ENCODE results near the gene VGLL3.
"Not testable (repeated sequence)": the region's sequence is repeated elsewhere in the genome, so short reads cannot be mapped to it uniquely, and the experiment has no call there.

VGLL3 gene

GRCh38 chr3:86989006-86989405 is 1.9 kb downstream of the VGLL3 start:
- DNase-seq, result no peak

- DNase-seq, result no peak
Observed at GRCh38 chr3:86988235-86988634, 2.7 kb downstream of the VGLL3 start.

GRCh38 chr3:86987421-86987715 is 3.6 kb downstream of the VGLL3 start:
- DNase-seq, result no peak

GRCh38 chr3:86986671-86987420 is 4.1 kb downstream of the VGLL3 start:
- DNase-seq, result no peak

- DNase-seq, result no peak
Observed at GRCh38 chr3:86985181-86985826, 5.6 kb downstream of the VGLL3 start.

GRCh38 chr3:86984271-86984670 is 6.7 kb downstream of the VGLL3 start:
- no peak for DNase-seq

GRCh38 chr3:86982883-86983282 is 8.1 kb downstream of the VGLL3 start:
- DNase-seq, result no peak

- DNase-seq, result no peak
Observed at GRCh38 chr3:86978111-86978551, 12.8 kb downstream of the VGLL3 start.

- no peak for DNase-seq
Observed at GRCh38 chr3:86976219-86976618, 14.7 kb downstream of the VGLL3 start.

- not testable (repeated sequence) for DNase-seq
Observed at GRCh38 chr3:86974177-86974576, 16.8 kb downstream of the VGLL3 start.

- DNase-seq, result no peak
Observed at GRCh38 chr3:86973440-86973839, 17.5 kb downstream of the VGLL3 start.

- no peak for DNase-seq
Observed at GRCh38 chr3:86969500-86970189, 21.3 kb downstream of the VGLL3 start.

- DNase-seq, result no peak
Observed at GRCh38 chr3:86968244-86968932, 22.6 kb downstream of the VGLL3 start.

GRCh38 chr3:86967062-86967461 is 23.9 kb downstream of the VGLL3 start:
- DNase-seq, result no peak

GRCh38 chr3:86965166-86965565 is 25.8 kb downstream of the VGLL3 start:
- no peak for DNase-seq

- no peak for DNase-seq
Observed at GRCh38 chr3:86963611-86964010, 27.3 kb downstream of the VGLL3 start.

- DNase-seq, result no peak
Observed at GRCh38 chr3:86961297-86961696, 29.7 kb downstream of the VGLL3 start.

- no peak for DNase-seq
Observed at GRCh38 chr3:86960550-86960949, 30.4 kb downstream of the VGLL3 start.

- no peak for DNase-seq
Observed at GRCh38 chr3:86958534-86958933, 32.4 kb downstream of the VGLL3 start.

GRCh38 chr3:86954747-86955146 is 36.2 kb downstream of the VGLL3 start:
- DNase-seq, result no peak

GRCh38 chr3:86954226-86954625 is 36.7 kb downstream of the VGLL3 start:
- no peak for DNase-seq

GRCh38 chr3:86951322-86951721 is 39.6 kb downstream of the VGLL3 start:
- no peak for DNase-seq

GRCh38 chr3:86950717-86951116 is 40.2 kb downstream of the VGLL3 start:
- DNase-seq, result no peak

GRCh38 chr3:86949850-86950249 is 41.1 kb downstream of the VGLL3 start:
- no peak for DNase-seq

Measured in NCI-H1694 treated with DMSO at 0.1 percent for 48 hours (cell line).